ENCODE measurements around the gene TSPO.

Gene TSPO

DNA sequence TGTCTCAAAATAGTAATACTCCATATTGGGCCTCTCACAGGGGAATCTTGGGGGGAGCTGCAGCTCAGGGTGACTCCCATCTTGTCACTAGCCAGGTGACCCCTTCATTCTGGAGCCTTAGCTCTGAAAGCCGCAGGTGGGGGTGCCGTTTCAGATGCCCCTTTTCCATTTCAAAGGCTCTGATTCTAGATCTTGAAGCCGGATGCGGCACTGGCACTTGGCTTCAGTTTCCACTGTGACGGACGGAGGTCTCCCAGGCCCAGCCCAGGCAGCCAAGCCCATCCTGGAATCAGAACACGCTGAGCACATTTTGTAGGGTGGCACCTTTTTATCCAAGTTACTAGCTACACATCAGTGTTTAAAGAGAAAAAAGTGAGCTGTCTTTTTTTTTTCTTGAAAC is 34.4 kb upstream of the TSPO start:
- Histone ChIP-seq H3K36me3 (ENCODE audit: control insufficient read depth in 2 of 2, insufficient read depth in 2 of 2, low read length in 2 of 2) (no peaks in the 10 kb centered on the region), H3K27me3 (ENCODE audit: control insufficient read depth in 1 of 2, insufficient read depth in 2 of 2, low read length in 2 of 2) (peaks cover 15 to 17% of the 10 kb centered on the region in 2 donors)

GRCh38 chr22:43118024-43118849 is 33.1 kb upstream of the TSPO start:
- H3K36me3 ChIP-seq (ENCODE audit: control insufficient read depth in 2 of 2, insufficient read depth in 2 of 2, low read length in 2 of 2): no peaks in the 10 kb centered on the region
- no peaks in the 10 kb centered on the region for H3K4me1 ChIP-seq (ENCODE audit: control insufficient read depth, insufficient read depth, low read length)
- no peaks in the 10 kb centered on the region for H3K9me3 ChIP-seq (ENCODE audit: control insufficient read depth in 2 of 2, low read length in 2 of 2)
- no peak overlapping the region for H3K9ac ChIP-seq (ENCODE audit: low read length in 2 of 2)
- no peak overlapping the region for H3K27ac ChIP-seq (ENCODE audit: low read length)
- peaks cover 7 to 14% of the 10 kb centered on the region in 2 donors for H3K27me3 ChIP-seq (ENCODE audit: control insufficient read depth in 1 of 2, insufficient read depth in 2 of 2, low read length in 2 of 2)
- no peak overlapping the region for H3K4me3 ChIP-seq (ENCODE audit: low read length in 2 of 2)

More for the DNA sequence above, 34.4 kb upstream of the TSPO start:
- no peak overlapping the region for H3K4me3 ChIP-seq (ENCODE audit: low read length in 2 of 2)
- H3K9me3 ChIP-seq (ENCODE audit: control insufficient read depth in 2 of 2, low read length in 2 of 2): no peaks in the 10 kb centered on the region
- no peak overlapping the region for H3K27ac ChIP-seq (ENCODE audit: low read length)
- no peaks in the 10 kb centered on the region for H3K4me1 ChIP-seq (ENCODE audit: control insufficient read depth, insufficient read depth, low read length)
- no peak overlapping the region for H3K9ac ChIP-seq (ENCODE audit: low read length in 2 of 2)

DNA sequence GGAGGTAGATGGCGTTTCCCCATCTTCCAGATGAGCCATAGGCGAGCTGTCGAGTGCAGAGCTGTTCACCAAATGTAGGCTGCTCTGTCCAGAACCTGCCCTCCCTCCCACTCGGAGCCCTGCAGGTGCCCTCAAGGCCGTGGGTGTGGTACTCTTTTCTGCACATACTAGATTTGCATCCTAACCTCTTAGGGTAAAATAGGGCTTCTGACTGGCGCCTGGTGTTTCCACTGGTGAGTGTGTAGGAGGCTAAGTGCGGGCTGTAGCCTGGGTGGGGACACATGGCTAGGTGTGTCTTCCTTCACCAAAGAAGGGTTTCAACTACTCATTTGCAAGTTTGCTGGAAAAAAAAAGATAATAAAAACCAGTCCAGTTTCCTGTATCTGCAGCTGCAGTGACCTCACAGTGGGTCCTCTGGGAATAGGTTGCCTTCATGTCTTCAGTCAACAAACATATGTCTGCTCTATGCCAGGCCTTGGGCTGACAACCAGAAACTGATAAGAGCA is 32.4 kb upstream of the TSPO start:
- H3K36me3 ChIP-seq (ENCODE audit: control insufficient read depth in 2 of 2, insufficient read depth in 2 of 2, low read length in 2 of 2): no peaks in the 10 kb centered on the region
- no peaks in the 10 kb centered on the region for H3K4me1 ChIP-seq (ENCODE audit: control insufficient read depth, insufficient read depth, low read length)
- H3K9me3 ChIP-seq (ENCODE audit: control insufficient read depth in 2 of 2, low read length in 2 of 2): no peaks in the 10 kb centered on the region
- H3K9ac ChIP-seq (ENCODE audit: low read length in 2 of 2): no peak overlapping the region
- peaks cover 6 to 8% of the 10 kb centered on the region in 2 donors for H3K27me3 ChIP-seq (ENCODE audit: control insufficient read depth in 1 of 2, insufficient read depth in 2 of 2, low read length in 2 of 2)
- H3K27ac ChIP-seq (ENCODE audit: low read length): no peak overlapping the region
- H3K4me3 ChIP-seq (ENCODE audit: low read length in 2 of 2): no peak overlapping the region

- H3K27ac ChIP-seq (ENCODE audit: low read length): no peak overlapping the region
- peaks cover 3% of the 10 kb centered on the region for H3K4me1 ChIP-seq (ENCODE audit: control insufficient read depth, insufficient read depth, low read length)
- H3K9ac ChIP-seq (ENCODE audit: low read length in 2 of 2): no peak overlapping the region
- no peaks in the 10 kb centered on the region for H3K36me3 ChIP-seq (ENCODE audit: control insufficient read depth in 2 of 2, insufficient read depth in 2 of 2, low read length in 2 of 2)
- H3K9me3 ChIP-seq (ENCODE audit: control insufficient read depth in 2 of 2, low read length in 2 of 2): no peaks in the 10 kb centered on the region
- no peak overlapping the region for H3K4me3 ChIP-seq (ENCODE audit: low read length in 2 of 2)
- H3K27me3 ChIP-seq (ENCODE audit: control insufficient read depth in 1 of 2, insufficient read depth in 2 of 2, low read length in 2 of 2): no peaks in the 10 kb centered on the region
These were observed 24.7 kb upstream of the TSPO start for GRCh38 chr22:43126501-43127165.

DNA sequence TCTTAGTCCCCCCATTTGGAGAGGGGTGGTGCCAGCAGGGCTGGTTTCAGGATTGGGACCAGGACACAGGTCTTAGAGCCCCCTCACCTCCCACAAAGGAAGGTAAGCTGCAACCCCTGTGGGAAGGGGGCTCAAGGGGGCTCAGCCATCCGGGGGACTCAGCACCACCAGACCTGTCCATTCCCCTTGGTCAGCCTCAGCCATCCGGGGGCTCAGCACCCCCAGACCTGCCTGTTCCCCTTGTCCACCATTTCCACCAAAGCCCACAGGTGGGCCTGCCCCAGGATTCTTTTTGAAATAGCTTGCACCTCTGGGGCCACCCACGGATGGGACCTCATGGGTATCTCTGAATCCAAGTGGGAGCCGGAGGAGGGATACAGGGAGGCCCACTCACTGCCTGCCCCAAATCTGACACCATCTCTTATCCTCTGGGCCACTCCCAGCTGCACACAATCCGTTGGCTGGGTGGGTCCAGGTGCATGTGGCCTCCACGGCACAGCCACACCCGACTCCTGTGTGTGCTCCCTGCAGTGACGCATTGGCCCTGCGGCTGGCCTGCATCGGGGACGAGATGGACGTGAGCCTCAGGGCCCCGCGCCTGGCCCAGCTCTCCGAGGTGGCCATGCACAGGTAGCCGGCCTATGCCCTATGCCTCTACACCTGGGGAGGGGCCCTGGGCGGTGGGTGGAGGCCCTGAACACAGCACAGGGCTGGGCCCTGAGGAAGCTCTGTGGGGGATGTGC is 24.0 kb upstream of the TSPO start:
- Histone ChIP-seq H3K4me1 (ENCODE audit: control insufficient read depth, insufficient read depth, low read length) (peaks cover 6% of the 10 kb centered on the region), H3K9ac (ENCODE audit: low read length in 2 of 2) (no peak overlapping the region), H3K9me3 (ENCODE audit: control insufficient read depth in 2 of 2, low read length in 2 of 2) (no peaks in the 10 kb centered on the region), H3K27ac (ENCODE audit: low read length) (no peak overlapping the region), H3K4me3 (ENCODE audit: low read length in 2 of 2) (no peak overlapping the region), H3K36me3 (ENCODE audit: control insufficient read depth in 2 of 2, insufficient read depth in 2 of 2, low read length in 2 of 2) (peaks cover 1 to 3% of the 10 kb centered on the region in 2 donors), H3K27me3 (ENCODE audit: control insufficient read depth in 1 of 2, insufficient read depth in 2 of 2, low read length in 2 of 2) (no peaks in the 10 kb centered on the region)

- H3K9ac ChIP-seq (ENCODE audit: low read length in 2 of 2): no peak overlapping the region
- H3K4me3 ChIP-seq (ENCODE audit: low read length in 2 of 2): no peak overlapping the region
- no peaks in the 10 kb centered on the region for H3K27me3 ChIP-seq (ENCODE audit: control insufficient read depth in 1 of 2, insufficient read depth in 2 of 2, low read length in 2 of 2)
- H3K27ac ChIP-seq (ENCODE audit: low read length): no peak overlapping the region
- H3K36me3 ChIP-seq (ENCODE audit: control insufficient read depth in 2 of 2, insufficient read depth in 2 of 2, low read length in 2 of 2): peaks cover 3 to 4% of the 10 kb centered on the region in 2 donors
- peaks cover 6% of the 10 kb centered on the region for H3K4me1 ChIP-seq (ENCODE audit: control insufficient read depth, insufficient read depth, low read length)
- no peaks in the 10 kb centered on the region for H3K9me3 ChIP-seq (ENCODE audit: control insufficient read depth in 2 of 2, low read length in 2 of 2)
These were observed 23.2 kb upstream of the TSPO start for GRCh38 chr22:43128116-43128515.

GRCh38 chr22:43128928-43129424 is 22.4 kb upstream of the TSPO start:
- H3K4me3 ChIP-seq (ENCODE audit: low read length in 2 of 2): no peak overlapping the region
- no peaks in the 10 kb centered on the region for H3K27me3 ChIP-seq (ENCODE audit: control insufficient read depth in 1 of 2, insufficient read depth in 2 of 2, low read length in 2 of 2)
- H3K9ac ChIP-seq (ENCODE audit: low read length in 2 of 2): no peak overlapping the region
- no peaks in the 10 kb centered on the region for H3K9me3 ChIP-seq (ENCODE audit: control insufficient read depth in 2 of 2, low read length in 2 of 2)
- peaks cover 3 to 6% of the 10 kb centered on the region in 2 donors for H3K36me3 ChIP-seq (ENCODE audit: control insufficient read depth in 2 of 2, insufficient read depth in 2 of 2, low read length in 2 of 2)
- H3K27ac ChIP-seq (ENCODE audit: low read length): no peak overlapping the region
- H3K4me1 ChIP-seq (ENCODE audit: control insufficient read depth, insufficient read depth, low read length): peaks cover 6% of the 10 kb centered on the region

GRCh38 chr22:43129426-43130425 is 21.6 kb upstream of the TSPO start:
- peaks cover 6% of the 10 kb centered on the region for H3K4me1 ChIP-seq (ENCODE audit: control insufficient read depth, insufficient read depth, low read length)
- no peak overlapping the region for H3K9ac ChIP-seq (ENCODE audit: low read length in 2 of 2)
- H3K4me3 ChIP-seq (ENCODE audit: low read length in 2 of 2): no peak overlapping the region
- H3K27me3 ChIP-seq (ENCODE audit: control insufficient read depth in 1 of 2, insufficient read depth in 2 of 2, low read length in 2 of 2): no peaks in the 10 kb centered on the region
- H3K9me3 ChIP-seq (ENCODE audit: control insufficient read depth in 2 of 2, low read length in 2 of 2): peaks cover 0 to 2% of the 10 kb centered on the region in 2 donors
- peaks cover 6 to 10% of the 10 kb centered on the region in 2 donors for H3K36me3 ChIP-seq (ENCODE audit: control insufficient read depth in 2 of 2, insufficient read depth in 2 of 2, low read length in 2 of 2)
- no peak overlapping the region for H3K27ac ChIP-seq (ENCODE audit: low read length)

- H3K9me3 ChIP-seq (ENCODE audit: control insufficient read depth in 2 of 2, low read length in 2 of 2): peaks cover 0 to 3% of the 10 kb centered on the region in 2 donors
- no peak overlapping the region for H3K4me3 ChIP-seq (ENCODE audit: low read length in 2 of 2)
- H3K36me3 ChIP-seq (ENCODE audit: control insufficient read depth in 2 of 2, insufficient read depth in 2 of 2, low read length in 2 of 2): peaks cover 20 to 21% of the 10 kb centered on the region in 2 donors
- no peak overlapping the region for H3K27ac ChIP-seq (ENCODE audit: low read length)
- no peaks in the 10 kb centered on the region for H3K27me3 ChIP-seq (ENCODE audit: control insufficient read depth in 1 of 2, insufficient read depth in 2 of 2, low read length in 2 of 2)
- no peak overlapping the region for H3K9ac ChIP-seq (ENCODE audit: low read length in 2 of 2)
- peaks cover 6% of the 10 kb centered on the region for H3K4me1 ChIP-seq (ENCODE audit: control insufficient read depth, insufficient read depth, low read length)
These were observed 19.4 kb upstream of the TSPO start for GRCh38 chr22:43131773-43132501.

Data from stomach smooth muscle (tissue), 2 donors.